HEK293T (cell line): ENCODE results near the gene ZNF430.

Experiments
- CTCF ChIA-PET: fragments of 350-600 bp; formaldehyde crosslinking; extraction: SDS; loops from one replicate; lab custom pipeline; 2021; ENCODE audit warnings: antibody characterized with exemption, inconsistent platforms; lab: Yijun Ruan, JAX
- POLR2A ChIA-PET: fragments of 350-600 bp; formaldehyde crosslinking; extraction: SDS; loops from one replicate; lab custom pipeline; 2020; ENCODE audit warnings: antibody characterized with exemption, inconsistent platforms; lab: Yijun Ruan, JAX
- DNase-seq: peaks from one replicate; pipeline ENCODE4 v3.0.0; 2012; ENCODE audit warnings: mixed read lengths; ENCODE audit errors: extremely low spot score
- ARNT ChIP-seq: fragments of 450-650 bp; IDR thresholded peaks from 2 replicates; pipeline ENCODE4 v1.6.1; 2017; ENCODE audit warnings: mild to moderate bottlenecking
- BHLHE40 ChIP-seq: fragments of 450-650 bp; IDR thresholded peaks from 2 replicates; pipeline ENCODE4 v1.6.1; 2016; ENCODE audit warnings: mild to moderate bottlenecking, moderate library complexity, borderline replicate concordance
- CTBP1 ChIP-seq: fragments of 450-650 bp; IDR thresholded peaks from 2 replicates; pipeline ENCODE4 v1.6.1; 2016; ENCODE audit warnings: borderline replicate concordance
- ELF4 ChIP-seq: fragments of 450-650 bp; IDR thresholded peaks from 2 replicates; pipeline ENCODE4 v1.6.1; 2017; ENCODE audit warnings: antibody characterized with exemption
- FOXA1 ChIP-seq: fragments of 450-650 bp; IDR thresholded peaks from 2 replicates; pipeline ENCODE4 v1.6.1; 2016; ENCODE audit warnings: mild to moderate bottlenecking
- FOXK2 ChIP-seq: fragments of 450-650 bp; IDR thresholded peaks from 2 replicates; pipeline ENCODE4 v1.6.1; 2016; ENCODE audit warnings: mild to moderate bottlenecking
- FOXM1 ChIP-seq: fragments of 450-650 bp; IDR thresholded peaks from 2 replicates; pipeline ENCODE4 v1.6.1; 2017; ENCODE audit warnings: mild to moderate bottlenecking, borderline replicate concordance
- HDGF ChIP-seq: fragments of 450-650 bp; IDR thresholded peaks from 2 replicates; pipeline ENCODE4 v1.6.1; 2017; ENCODE audit warnings: antibody characterized with exemption, borderline replicate concordance
- L3MBTL2 ChIP-seq: fragments of 450-650 bp; conservative IDR thresholded peaks from 2 replicates; pipeline ENCODE4 v1.6.1; 2016; ENCODE audit warnings: mild to moderate bottlenecking
- LEF1 ChIP-seq: fragments of 450-650 bp; IDR thresholded peaks from 2 replicates; pipeline ENCODE4 v1.6.1; 2017; ENCODE audit warnings: mild to moderate bottlenecking, borderline replicate concordance
- NFRKB ChIP-seq: fragments of 450-650 bp; IDR thresholded peaks from 2 replicates; pipeline ENCODE4 v1.6.1; 2016; ENCODE audit warnings: mild to moderate bottlenecking, moderate library complexity
- SP1 ChIP-seq: fragments of 450-650 bp; IDR thresholded peaks from 2 replicates; pipeline ENCODE4 v1.6.1; 2017
- SUZ12 ChIP-seq: fragments of 450-650 bp; IDR thresholded peaks from 2 replicates; pipeline ENCODE4 v1.6.1; 2016; ENCODE audit warnings: mild to moderate bottlenecking
- TARDBP ChIP-seq: fragments of 450-650 bp; IDR thresholded peaks from 2 replicates; pipeline ENCODE4 v1.6.1; 2016
- ZNF384 ChIP-seq: fragments of 450-650 bp; IDR thresholded peaks from 2 replicates; pipeline ENCODE4 v1.6.1; 2016
- TF ChIP-seq, protein P1 (sequence below): fragments of 450-650 bp; IDR thresholded peaks from 2 replicates; pipeline ENCODE4 v1.6.1; 2016

The ZNF430 gene

DNA sequence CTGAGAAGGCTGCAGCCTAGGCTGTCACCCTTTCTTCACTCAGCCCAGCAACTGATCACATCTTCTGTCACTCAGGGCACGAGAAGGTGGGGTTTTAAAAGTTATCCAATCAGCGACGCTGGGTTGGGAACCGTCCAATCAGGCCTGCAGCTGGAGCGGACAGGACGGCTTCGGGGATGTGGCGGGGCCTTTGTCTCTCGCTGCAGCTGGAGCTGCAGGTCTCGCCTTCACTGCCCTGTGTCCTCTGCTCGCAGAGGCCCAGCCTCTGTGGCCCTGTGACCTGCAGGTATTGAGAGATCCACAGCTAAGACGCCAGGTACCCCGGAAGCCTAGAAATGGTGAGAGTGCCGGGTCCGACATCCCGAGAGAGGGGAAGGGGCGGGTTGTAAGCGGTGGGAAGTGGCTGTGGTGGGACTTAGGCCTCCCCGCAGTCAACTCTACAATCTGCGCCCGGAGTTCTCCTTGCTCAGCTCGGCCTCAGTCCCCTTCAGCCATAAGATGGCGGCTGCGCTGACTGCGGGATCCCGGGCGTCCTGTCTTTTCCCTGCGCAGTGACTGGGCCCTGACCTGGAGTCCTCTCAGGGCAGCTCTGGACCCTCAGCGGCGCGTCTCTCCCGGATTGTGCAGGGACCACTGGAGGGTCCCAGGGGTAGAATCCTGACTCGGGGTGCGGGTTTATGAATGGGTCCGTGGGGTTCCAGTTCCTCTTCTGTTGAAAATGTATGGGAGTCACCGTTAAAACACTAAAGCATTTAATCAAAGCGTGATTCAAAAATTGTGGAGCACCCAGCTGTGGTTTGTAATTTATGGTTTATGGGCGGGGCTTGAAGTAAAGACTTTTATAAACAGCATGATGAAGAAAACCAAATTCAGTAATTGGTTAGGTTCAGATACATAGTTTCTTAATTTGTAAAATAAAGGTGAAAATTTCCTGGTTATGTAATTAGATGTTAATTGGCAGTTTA is 61.8 kb downstream of the ZNF430 start, which contains the start of gene ZNF714:
Gene ZNF714 (plus strand): TSS at position 193 of the 965 bp plus-strand sequence. CDS start 16,066 bp downstream, outside the sequence.
- ChIA-PET CTCF (no interaction called here), POLR2A (interaction anchor here (0.6 to 2.2 kb wide), 7 partner anchors 11 to 247 kb away, joined by 3 to 13 read pairs (median 7); partner anchors contain the start of genes ZNF430, ZNF431 and ZNF708)
- peak; percentile 83 for DNase-seq
- no peak for TF ChIP-seq CTBP1
- peak; percentile 14; the same call in 1 of the 2 replicates for TF ChIP-seq ELF4
- no peak for TF ChIP-seq SP1
- no peak for TF ChIP-seq ZNF384
- TF ChIP-seq L3MBTL2: no peak
- TF ChIP-seq, protein P1, sequence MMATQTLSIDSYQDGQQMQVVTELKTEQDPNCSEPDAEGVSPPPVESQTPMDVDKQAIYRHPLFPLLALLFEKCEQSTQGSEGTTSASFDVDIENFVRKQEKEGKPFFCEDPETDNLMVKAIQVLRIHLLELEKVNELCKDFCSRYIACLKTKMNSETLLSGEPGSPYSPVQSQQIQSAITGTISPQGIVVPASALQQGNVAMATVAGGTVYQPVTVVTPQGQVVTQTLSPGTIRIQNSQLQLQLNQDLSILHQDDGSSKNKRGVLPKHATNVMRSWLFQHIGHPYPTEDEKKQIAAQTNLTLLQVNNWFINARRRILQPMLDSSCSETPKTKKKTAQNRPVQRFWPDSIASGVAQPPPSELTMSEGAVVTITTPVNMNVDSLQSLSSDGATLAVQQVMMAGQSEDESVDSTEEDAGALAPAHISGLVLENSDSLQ: peak; percentile 98
- TF ChIP-seq SUZ12: no peak
- TF ChIP-seq TARDBP: no peak
- no peak for TF ChIP-seq ARNT
- TF ChIP-seq FOXK2: no peak
- no peak for TF ChIP-seq FOXM1

DNA sequence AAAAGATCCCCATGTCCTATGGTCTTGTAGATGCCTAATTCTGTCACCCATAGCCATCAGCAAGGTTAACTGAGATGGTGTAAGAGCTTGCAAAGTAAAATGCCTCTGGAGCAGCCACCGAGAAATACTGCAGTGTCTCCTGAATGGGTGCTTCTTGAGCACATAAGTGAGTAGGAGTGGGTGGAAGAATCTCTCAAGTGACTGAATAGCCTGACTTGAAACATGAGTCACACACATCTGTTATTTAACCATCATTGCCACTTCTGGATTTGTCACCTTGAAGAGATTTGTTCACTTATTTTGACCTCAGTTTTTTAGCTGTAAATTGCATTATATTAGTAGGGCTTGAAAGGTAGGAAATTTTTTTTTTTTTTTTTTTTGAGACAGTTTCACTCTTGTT is 63.9 kb downstream of the ZNF430 start:
- no peak for DNase-seq
- POLR2A ChIA-PET: no interaction called here

DNA sequence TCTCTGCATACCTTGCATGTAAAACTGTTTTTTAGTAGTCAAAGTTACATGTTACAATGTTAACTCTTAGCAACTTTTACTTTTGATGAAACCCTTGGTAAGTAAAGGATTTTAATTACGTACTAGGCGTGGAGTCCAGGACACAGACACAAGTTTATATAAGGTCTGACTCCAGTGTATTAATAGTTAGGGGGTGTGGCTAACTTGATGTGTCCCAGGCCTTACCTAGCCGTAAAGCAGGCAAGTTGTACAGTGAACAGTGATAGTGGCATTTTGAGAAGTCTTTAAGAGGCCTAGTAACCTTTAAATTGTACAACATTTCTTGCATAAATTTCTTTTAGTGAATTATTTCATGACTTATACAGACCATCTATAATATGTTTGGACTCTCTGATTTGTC is 67.4 kb downstream of the ZNF430 start:
- TF ChIP-seq ARNT: no peak
- TF ChIP-seq SUZ12: no peak
- no peak for TF ChIP-seq LEF1
- TF ChIP-seq, protein P1: no peak
- no peak for TF ChIP-seq FOXA1
- TF ChIP-seq BHLHE40: no peak
- no peak for TF ChIP-seq HDGF
- no peak for TF ChIP-seq L3MBTL2
- TF ChIP-seq NFRKB: no peak
- no peak for TF ChIP-seq SP1
- no peak for TF ChIP-seq FOXM1
- POLR2A ChIA-PET: no interaction called here
- DNase-seq: no peak
- CTCF ChIA-PET: no interaction called here

More for the DNA sequence above, 63.9 kb downstream of the ZNF430 start:
- CTCF ChIA-PET: no interaction called here
- TF ChIP-seq ZNF384 (no peak), FOXM1 (no peak), L3MBTL2 (no peak), FOXK2 (no peak), BHLHE40 (no peak), SP1 (no peak), ELF4 (no peak), NFRKB (no peak), FOXA1 (no peak), ARNT (no peak), TARDBP (no peak), HDGF (no peak), SUZ12 (no peak), CTBP1 (no peak), LEF1 (no peak)
- TF ChIP-seq, protein P1: no peak

DNA sequence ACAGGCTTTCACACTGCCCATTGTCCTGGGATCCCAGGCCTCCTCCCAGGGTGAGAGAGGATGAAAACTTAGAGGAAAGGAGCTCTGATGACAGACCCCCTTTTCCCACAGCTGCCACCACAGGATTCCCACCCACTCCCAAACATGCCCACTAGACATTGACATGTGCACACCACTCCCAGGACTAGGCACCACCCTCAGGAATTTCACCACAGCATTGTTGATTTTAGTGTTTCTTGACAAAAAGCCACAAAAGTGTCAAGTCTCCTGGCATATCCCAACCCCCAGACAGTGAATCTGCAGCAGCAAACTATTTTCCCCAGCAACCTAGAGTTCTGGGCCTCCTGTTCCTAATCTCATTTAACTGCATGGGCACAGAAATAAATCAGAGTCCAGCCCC is 71.7 kb downstream of the ZNF430 start:
- DNase-seq: no peak
- POLR2A ChIA-PET: interaction anchor here (1.1 to 2.9 kb wide), 2 partner anchors 10 to 61 kb away, joined by 3 to 9 read pairs; partner anchors contain the start of gene ZNF714

More for the DNA sequence above, 71.7 kb downstream of the ZNF430 start:
- TF ChIP-seq TARDBP: no peak
- TF ChIP-seq FOXK2: no peak
- TF ChIP-seq SUZ12: no peak
- no peak for TF ChIP-seq SP1
- TF ChIP-seq ELF4: no peak
- TF ChIP-seq HDGF: no peak
- no peak for TF ChIP-seq LEF1
- TF ChIP-seq ARNT: no peak
- no peak for TF ChIP-seq ZNF384
- TF ChIP-seq, protein P1: no peak
- no peak for TF ChIP-seq L3MBTL2
- no peak for TF ChIP-seq CTBP1
- TF ChIP-seq BHLHE40: no peak
- no peak for TF ChIP-seq FOXM1
- no peak for TF ChIP-seq NFRKB
- no peak for TF ChIP-seq FOXA1
- CTCF ChIA-PET: no interaction called here
